ENCODE measurements around the gene RAB6A.

GRCh38 chr11:73670808-73671207 is 90.1 kb downstream of the RAB6A start:
- no peak for TF ChIP-seq CTCF (IDR thresholded peaks at IDR 0.05 in 2 of 3, conservative IDR thresholded peaks at IDR 0.05 in 1 of 3; ENCODE audit: control insufficient read depth in 2 of 3, extremely low read depth in 1 of 3, insufficient read depth in 1 of 3, low read depth in 3 of 3, low read length in 3 of 3)
- no peak for TF ChIP-seq YY1 (IDR thresholded peaks at IDR 0.05; ENCODE audit: low read depth, low read length)
- TF ChIP-seq BCLAF1 (IDR thresholded peaks at IDR 0.05) = no peak
- TF ChIP-seq HDAC2 (IDR thresholded peaks at IDR 0.05) = no peak
- TF ChIP-seq SRF (IDR thresholded peaks at IDR 0.05; ENCODE audit: low read depth in 2 of 2, low read length in 2 of 2) = no peak
- TF ChIP-seq MYC (IDR thresholded peaks at IDR 0.05; ENCODE audit: insufficient read depth, insufficient read length, insufficient replicate concordance, low read length, severe bottlenecking) = no peak
- no peak for TF ChIP-seq POLR2A (IDR thresholded peaks at IDR 0.05; ENCODE audit: low read depth, low read length)
- TF ChIP-seq POLR2AphosphoS2 (IDR thresholded peaks at IDR 0.05; ENCODE audit: low read depth, low read length) = no peak
- TF ChIP-seq FOXM1 (IDR thresholded peaks at IDR 0.05; ENCODE audit: low read depth, low read length) = no peak
- TF ChIP-seq RAD51 (IDR thresholded peaks at IDR 0.05) = no peak

All from GM12878 (cell line).